Osteoblast (primary cell): ENCODE results near the gene SMARCD2. TPM values are rescaled to one million over a fixed set of nuclear protein-coding genes. Genes with fewer than 3 reads are reported as not detected.

Experiments
- DNase-seq: peaks from one replicate; pipeline ENCODE4 v3.0.0; 2011; ENCODE audit warnings: low spot score, mixed read lengths; ENCODE audit not compliant: insufficient read length; ENCODE audit errors: missing footprints
- H2AFZ ChIP-seq: 2 replicates; pipeline ENCODE4 v1.6.0; 2011; ENCODE audit warnings: mild to moderate bottlenecking, low read length
- H3K27ac ChIP-seq: 2 replicates; pipeline ENCODE4 v1.5.1; 2011; ENCODE audit warnings: mild to moderate bottlenecking, low read depth, low read length, moderate library complexity
- H3K27me3 ChIP-seq: 2 replicates; pipeline ENCODE4 v1.6.0; 2012; ENCODE audit warnings: mild to moderate bottlenecking, control low read depth, inconsistent platforms, low read length, moderate library complexity; ENCODE audit not compliant: insufficient read depth
- H3K36me3 ChIP-seq: 2 replicates; pipeline ENCODE4 v1.5.1; 2011; ENCODE audit warnings: mild to moderate bottlenecking, low read length, control low read depth, moderate library complexity; ENCODE audit not compliant: insufficient read depth
- H3K4me1 ChIP-seq: 2 replicates; pipeline ENCODE4 v1.5.1; 2011; ENCODE audit warnings: mild to moderate bottlenecking, low read length, control low read depth, moderate library complexity; ENCODE audit not compliant: insufficient read depth
- H3K4me2 ChIP-seq: 2 replicates; pipeline ENCODE4 v1.6.0; 2011; ENCODE audit warnings: mild to moderate bottlenecking, low read length; ENCODE audit not compliant: insufficient read depth
- H3K4me3 ChIP-seq: fragments of 200-600 bp; sonication (generic); 3 replicates; pipeline ENCODE4 v1.5.1; 2012; ENCODE audit warnings: mild to moderate bottlenecking, low read length, inconsistent platforms; ENCODE audit not compliant: insufficient read depth
- H3K79me2 ChIP-seq: 2 replicates; pipeline ENCODE4 v1.6.0; 2012; ENCODE audit warnings: mild to moderate bottlenecking, low read length, control low read depth, inconsistent platforms; ENCODE audit not compliant: insufficient read depth
- H3K9me3 ChIP-seq: 2 replicates; pipeline ENCODE4 v1.5.1; 2011; ENCODE audit warnings: low read depth, low read length, control low read depth
- H4K20me1 ChIP-seq: 2 replicates; pipeline ENCODE4 v1.6.0; 2012; ENCODE audit warnings: mild to moderate bottlenecking, low read length, control low read depth; ENCODE audit not compliant: insufficient read depth
- total RNA-seq: library from RNA; depleted of rRNA; stranded (reverse); fragments of >200 nt; gene quantifications from 2 replicates; pipeline ENCODE4 v1.2.3, GENCODE V29; 2012
- TF ChIP-seq, protein P1 (sequence below): IDR thresholded peaks from 2 replicates; pipeline ENCODE4 v1.5.1; 2011; ENCODE audit warnings: mild to moderate bottlenecking, low read depth, low read length, moderate library complexity; ENCODE audit errors: extremely low read depth

SMARCD2 gene
- total RNA-seq, 1 donor = 53.9 TPM

DNA sequence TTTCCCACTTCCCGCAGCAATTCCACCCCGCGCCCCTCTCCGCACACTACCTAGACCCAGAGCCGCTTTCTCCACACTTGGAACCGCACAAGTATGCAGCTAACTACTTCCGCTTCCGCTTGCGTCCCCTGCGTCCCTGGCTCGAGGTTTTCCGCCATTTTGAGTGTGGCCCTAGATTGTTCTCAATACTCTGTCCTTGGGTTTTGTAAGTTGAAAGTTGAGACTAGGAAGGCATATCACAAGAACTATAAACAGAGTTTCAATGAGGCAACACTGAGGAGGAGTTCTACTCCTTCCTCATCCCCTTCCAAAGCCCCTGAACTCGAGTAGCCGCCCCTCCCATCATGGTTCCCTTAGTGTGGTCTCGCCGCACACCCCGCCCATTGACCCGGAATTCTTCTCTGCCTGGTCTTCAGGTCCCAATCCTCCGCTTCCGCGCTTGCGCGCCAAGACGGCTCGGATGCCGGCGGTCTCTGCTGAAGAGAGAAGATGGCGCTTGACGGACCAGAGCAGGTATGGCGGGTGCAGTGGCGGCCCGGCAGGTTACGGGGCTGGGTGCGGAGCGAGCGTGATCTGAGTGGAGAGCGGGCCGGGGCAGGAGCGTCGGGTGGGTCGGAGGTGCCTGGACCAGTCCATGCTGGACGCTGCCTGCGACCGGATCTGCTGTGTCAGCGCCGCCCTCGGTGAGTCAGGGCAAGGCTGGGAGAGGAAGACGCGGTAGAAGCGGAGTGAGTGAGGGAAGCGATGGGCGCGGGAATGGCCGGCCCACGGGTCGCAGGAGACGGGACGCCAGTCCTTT, 15.3 kb downstream of the SMARCD2 start, which contains the start of the genes FTSJ3 and PSMC5:
FTSJ3 (minus strand) TSS at position 662 of the 799 bp plus-strand sequence. CDS start 761 bp downstream, outside the sequence.
PSMC5 (plus strand) TSS at position 430 of the 799 bp plus-strand sequence; CDS start at position 490, 60 bp downstream.
- peaks cover 21% of the 10 kb centered on the region for H3K4me1 ChIP-seq
- peak within 1 kb of the TSS; percentile 98 for H2AFZ ChIP-seq
- H3K9me3 ChIP-seq = no peaks in the 10 kb centered on the region
- peak; percentile 98 for DNase-seq
- H3K79me2 ChIP-seq = peaks cover 69% of the 10 kb centered on the region
- TF ChIP-seq, protein P1, sequence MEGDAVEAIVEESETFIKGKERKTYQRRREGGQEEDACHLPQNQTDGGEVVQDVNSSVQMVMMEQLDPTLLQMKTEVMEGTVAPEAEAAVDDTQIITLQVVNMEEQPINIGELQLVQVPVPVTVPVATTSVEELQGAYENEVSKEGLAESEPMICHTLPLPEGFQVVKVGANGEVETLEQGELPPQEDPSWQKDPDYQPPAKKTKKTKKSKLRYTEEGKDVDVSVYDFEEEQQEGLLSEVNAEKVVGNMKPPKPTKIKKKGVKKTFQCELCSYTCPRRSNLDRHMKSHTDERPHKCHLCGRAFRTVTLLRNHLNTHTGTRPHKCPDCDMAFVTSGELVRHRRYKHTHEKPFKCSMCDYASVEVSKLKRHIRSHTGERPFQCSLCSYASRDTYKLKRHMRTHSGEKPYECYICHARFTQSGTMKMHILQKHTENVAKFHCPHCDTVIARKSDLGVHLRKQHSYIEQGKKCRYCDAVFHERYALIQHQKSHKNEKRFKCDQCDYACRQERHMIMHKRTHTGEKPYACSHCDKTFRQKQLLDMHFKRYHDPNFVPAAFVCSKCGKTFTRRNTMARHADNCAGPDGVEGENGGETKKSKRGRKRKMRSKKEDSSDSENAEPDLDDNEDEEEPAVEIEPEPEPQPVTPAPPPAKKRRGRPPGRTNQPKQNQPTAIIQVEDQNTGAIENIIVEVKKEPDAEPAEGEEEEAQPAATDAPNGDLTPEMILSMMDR = no peak
- H3K27ac ChIP-seq = peak within 1 kb of the TSS; percentile 99
- H3K4me2 ChIP-seq = peak within 1 kb of the TSS; percentile 96
- H4K20me1 ChIP-seq = peaks cover 22% of the 10 kb centered on the region
- peaks cover 68% of the 10 kb centered on the region for H3K36me3 ChIP-seq
- no peaks in the 10 kb centered on the region for H3K27me3 ChIP-seq
- H3K4me3 ChIP-seq = peak within 1 kb of the TSS; percentile 97

DNA sequence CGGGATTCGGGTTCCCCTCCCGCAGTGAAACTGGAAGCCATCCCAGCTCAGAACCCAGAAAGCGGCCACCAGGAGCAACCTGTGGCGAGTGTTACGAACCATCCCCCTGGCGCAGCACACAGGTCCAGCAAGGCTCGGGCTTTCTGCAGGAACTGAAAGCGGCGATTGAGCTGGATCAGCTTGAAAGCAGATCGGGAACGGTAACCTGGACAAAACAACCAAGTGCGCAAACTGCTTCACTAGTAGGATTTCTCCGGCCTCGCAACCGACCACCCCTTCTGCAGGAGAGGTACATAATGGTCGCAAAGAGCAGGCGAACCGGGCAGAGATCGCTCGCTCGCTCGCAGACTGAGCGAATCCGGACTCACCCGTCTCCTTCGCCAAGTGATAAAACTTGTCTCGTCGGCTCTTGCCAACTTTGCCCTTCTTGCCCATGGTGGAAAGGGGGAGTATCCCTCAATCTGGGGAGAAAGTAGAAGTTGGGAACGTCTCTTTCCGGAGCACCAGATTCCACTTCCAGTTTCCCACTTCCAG, 15.9 kb downstream of the SMARCD2 start:
- Histone ChIP-seq H3K4me2 (peak overlapping the region; percentile 96), H3K27ac (peak overlapping the region; percentile 99), H3K9me3 (no peaks in the 10 kb centered on the region), H3K79me2 (peaks cover 73% of the 10 kb centered on the region), H3K4me3 (peak overlapping the region; percentile 97), H3K4me1 (peaks cover 21% of the 10 kb centered on the region), H4K20me1 (peaks cover 26% of the 10 kb centered on the region), H3K36me3 (peaks cover 68% of the 10 kb centered on the region), H3K27me3 (no peaks in the 10 kb centered on the region), H2AFZ (peak overlapping the region; percentile 98)
- TF ChIP-seq, protein P1 = no peak
- DNase-seq = peak; percentile 90

- DNase-seq = peak; percentile 43
- Histone ChIP-seq H4K20me1 (peaks cover 24% of the 10 kb centered on the region), H3K36me3 (peaks cover 66% of the 10 kb centered on the region), H3K4me1 (peaks cover 21% of the 10 kb centered on the region), H3K4me2 (no peak overlapping the region), H3K27me3 (no peaks in the 10 kb centered on the region), H3K4me3 (no peak overlapping the region), H3K79me2 (peaks cover 71% of the 10 kb centered on the region), H2AFZ (no peak overlapping the region), H3K9me3 (no peaks in the 10 kb centered on the region), H3K27ac (no peak overlapping the region)
- TF ChIP-seq, protein P1 = no peak
Observed at GRCh38 chr17:63824362-63824761, 18.1 kb downstream of the SMARCD2 start.
